Measurements from ENCODE around the gene SUFU.

DNA sequence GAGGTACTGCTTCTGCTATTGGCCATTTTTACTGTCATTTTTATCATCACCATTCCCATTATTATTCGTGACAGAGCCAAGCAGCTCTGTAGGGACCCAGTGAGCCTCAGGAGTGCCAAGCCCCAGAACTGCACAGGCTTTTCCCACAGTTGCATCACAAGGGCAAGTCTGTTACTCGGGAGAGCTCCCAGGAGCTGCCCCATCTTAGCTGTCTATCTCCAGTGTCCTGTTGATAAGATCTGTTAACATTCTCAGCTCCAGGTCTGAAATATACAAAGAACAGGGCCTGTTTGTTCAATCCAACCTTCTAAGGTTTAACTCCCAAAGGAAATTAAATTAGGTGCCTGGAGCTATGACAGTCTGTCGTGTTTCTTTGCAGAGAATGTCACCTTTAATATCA, 120.3 kb downstream of the SUFU start:
- TF ChIP-seq GATA2 (IDR thresholded peaks at IDR 0.05; ENCODE audit: low read depth, low read length) (peak; percentile 75), GATA3 (IDR thresholded peaks at IDR 0.05; ENCODE audit: low read depth, low read length) (no peak; the same call in 1 of the 2 replicates)

All from SH-SY5Y (cell line).